ENCODE measurements around the gene CD2BP2.

GRCh38 chr16:30398661-30399434, 43.7 kb upstream of the CD2BP2 start:
- TF ChIP-seq CTCF (IDR thresholded peaks at IDR 0.05), result no peak
- TF ChIP-seq POLR2AphosphoS5 (IDR thresholded peaks at IDR 0.05; ENCODE audit: insufficient read depth in 1 of 2, low read depth in 1 of 2), result no peak
- TF ChIP-seq POLR2A (IDR thresholded peaks at IDR 0.05), result no peak

All from vagina (tissue), 2 donors.